ENCODE data around the gene CIRBP. TPM values are rescaled to one million over a fixed set of nuclear protein-coding genes. Genes with fewer than 3 reads are reported as not detected.

CIRBP gene
- total and polyA plus RNA-seq, 2 donors (not counting 1 experiment from before 2014, with no cell fraction given), result 104 to 298 TPM

DNA sequence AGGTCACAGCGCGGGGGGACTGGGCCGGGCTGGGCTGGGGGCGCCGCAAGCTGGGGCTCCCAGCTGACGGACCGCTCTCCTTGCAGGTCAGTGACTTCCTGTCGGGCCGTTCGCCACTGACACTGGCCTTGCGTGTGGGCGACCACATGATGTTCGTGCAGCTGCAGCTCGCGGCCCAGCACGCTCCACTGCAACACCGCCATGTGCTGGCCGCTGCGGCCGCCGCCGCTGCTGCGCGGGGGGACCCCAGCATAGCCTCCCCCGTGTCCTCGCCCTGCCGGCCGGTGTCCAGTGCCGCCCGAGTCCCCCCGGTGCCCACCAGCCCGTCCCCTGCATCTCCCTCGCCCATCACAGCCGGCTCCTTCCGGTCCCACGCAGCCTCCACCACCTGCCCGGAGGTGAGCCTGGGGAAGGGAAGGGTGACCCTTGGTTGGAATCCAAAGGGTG is 15.0 kb upstream of the CIRBP start:
- H3K9me3 ChIP-seq (ENCODE audit: control insufficient read depth, insufficient read depth, low read depth, low read length), result no peaks in the 10 kb centered on the region
- no peaks in the 10 kb centered on the region for H4K20me1 ChIP-seq (ENCODE audit: control insufficient read depth, extremely low read depth, insufficient read depth, low read length)
- DNase-seq (ENCODE audit: low read depth in 2 of 2), result no peak
- H3K27me3 ChIP-seq (ENCODE audit: control insufficient read depth, insufficient read depth, low read length), result no peaks in the 10 kb centered on the region
- peak overlapping the region; percentile 97 for H3K27ac ChIP-seq (ENCODE audit: insufficient read depth, low read length)
- TF ChIP-seq, protein P1, sequence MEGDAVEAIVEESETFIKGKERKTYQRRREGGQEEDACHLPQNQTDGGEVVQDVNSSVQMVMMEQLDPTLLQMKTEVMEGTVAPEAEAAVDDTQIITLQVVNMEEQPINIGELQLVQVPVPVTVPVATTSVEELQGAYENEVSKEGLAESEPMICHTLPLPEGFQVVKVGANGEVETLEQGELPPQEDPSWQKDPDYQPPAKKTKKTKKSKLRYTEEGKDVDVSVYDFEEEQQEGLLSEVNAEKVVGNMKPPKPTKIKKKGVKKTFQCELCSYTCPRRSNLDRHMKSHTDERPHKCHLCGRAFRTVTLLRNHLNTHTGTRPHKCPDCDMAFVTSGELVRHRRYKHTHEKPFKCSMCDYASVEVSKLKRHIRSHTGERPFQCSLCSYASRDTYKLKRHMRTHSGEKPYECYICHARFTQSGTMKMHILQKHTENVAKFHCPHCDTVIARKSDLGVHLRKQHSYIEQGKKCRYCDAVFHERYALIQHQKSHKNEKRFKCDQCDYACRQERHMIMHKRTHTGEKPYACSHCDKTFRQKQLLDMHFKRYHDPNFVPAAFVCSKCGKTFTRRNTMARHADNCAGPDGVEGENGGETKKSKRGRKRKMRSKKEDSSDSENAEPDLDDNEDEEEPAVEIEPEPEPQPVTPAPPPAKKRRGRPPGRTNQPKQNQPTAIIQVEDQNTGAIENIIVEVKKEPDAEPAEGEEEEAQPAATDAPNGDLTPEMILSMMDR (conservative IDR thresholded peaks at IDR 0.05 in 1 of 2, IDR thresholded peaks at IDR 0.05 in 1 of 2; ENCODE audit: low read depth in 1 of 2, low read length in 2 of 2), result no peak
- TF ChIP-seq EZH2 (IDR thresholded peaks at IDR 0.05; ENCODE audit: low read length, missing control alignments), result no peak
- H2AFZ ChIP-seq (ENCODE audit: low read length), result no peak overlapping the region
- peak overlapping the region in 3 of 4 experiments; percentile 45 to 95 (median 64) for H3K4me3 ChIP-seq (replicated peaks in 1 of 4; ENCODE audit: control extremely low read depth in 1 of 4, insufficient read depth in 1 of 4, low read depth in 3 of 4, low read length in 4 of 4)
- H3K9ac ChIP-seq (ENCODE audit: insufficient read depth, low read length), result peak overlapping the region; percentile 88
- H3K4me2 ChIP-seq (ENCODE audit: extremely low read depth, insufficient read depth, low read length), result peak overlapping the region; percentile 82
- H3K4me1 ChIP-seq (ENCODE audit: control insufficient read depth, extremely low read depth, insufficient read depth, low read length), result peaks cover 34% of the 10 kb centered on the region
- H3K79me2 ChIP-seq (ENCODE audit: control insufficient read depth, insufficient read depth, low read length), result peaks cover 73% of the 10 kb centered on the region
- peaks cover 51% of the 10 kb centered on the region for H3K36me3 ChIP-seq (ENCODE audit: control insufficient read depth, insufficient read depth, low read length)

DNA sequence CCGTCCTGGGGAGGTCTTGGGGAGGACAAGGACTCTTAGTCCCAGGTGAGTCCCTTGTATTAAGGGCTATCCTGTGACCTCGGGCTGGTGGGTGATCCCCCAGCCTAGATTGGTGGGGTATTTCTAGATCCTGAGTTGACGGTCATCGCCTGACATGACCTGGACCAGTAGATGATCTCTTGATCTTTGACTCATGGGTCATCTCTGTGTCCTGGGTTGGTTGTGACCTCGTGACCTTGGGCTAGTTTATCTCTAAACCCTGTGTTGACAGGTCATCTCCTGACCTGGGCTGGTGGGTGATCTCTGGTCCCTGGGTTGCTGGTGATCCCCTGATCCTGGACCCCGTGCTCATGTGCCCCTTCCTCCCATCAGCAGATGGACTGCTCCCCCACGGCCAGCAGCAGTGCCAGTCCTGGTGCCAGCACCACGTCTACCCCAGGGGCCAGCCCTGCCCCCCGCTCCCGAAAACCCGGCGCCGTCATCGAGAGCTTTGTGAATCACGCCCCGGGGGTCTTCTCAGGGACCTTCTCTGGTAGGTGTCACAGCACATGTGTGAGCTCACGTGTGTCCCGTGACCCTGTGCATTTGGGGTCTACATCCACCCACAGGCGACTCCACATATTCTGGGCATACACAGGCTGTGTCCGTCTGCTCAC is 14.5 kb upstream of the CIRBP start:
- Histone ChIP-seq H2AFZ (ENCODE audit: low read length) (no peak overlapping the region), H3K9ac (ENCODE audit: insufficient read depth, low read length) (peak overlapping the region; percentile 88), H3K9me3 (ENCODE audit: control insufficient read depth, insufficient read depth, low read depth, low read length) (no peaks in the 10 kb centered on the region), H4K20me1 (ENCODE audit: control insufficient read depth, extremely low read depth, insufficient read depth, low read length) (no peaks in the 10 kb centered on the region), H3K27me3 (ENCODE audit: control insufficient read depth, insufficient read depth, low read length) (no peaks in the 10 kb centered on the region), H3K4me3 (replicated peaks in 1 of 4; ENCODE audit: control extremely low read depth in 1 of 4, insufficient read depth in 1 of 4, low read depth in 3 of 4, low read length in 4 of 4) (peak overlapping the region in 3 of 4 experiments; percentile 28 to 45 (median 35)), H3K27ac (ENCODE audit: insufficient read depth, low read length) (peak overlapping the region; percentile 97), H3K4me2 (ENCODE audit: extremely low read depth, insufficient read depth, low read length) (peak overlapping the region; percentile 82), H3K36me3 (ENCODE audit: control insufficient read depth, insufficient read depth, low read length) (peaks cover 51% of the 10 kb centered on the region), H3K79me2 (ENCODE audit: control insufficient read depth, insufficient read depth, low read length) (peaks cover 73% of the 10 kb centered on the region), H3K4me1 (ENCODE audit: control insufficient read depth, extremely low read depth, insufficient read depth, low read length) (peaks cover 39% of the 10 kb centered on the region)
- no peak for DNase-seq (ENCODE audit: low read depth in 2 of 2)
- TF ChIP-seq EZH2 (IDR thresholded peaks at IDR 0.05; ENCODE audit: low read length, missing control alignments), result no peak
- TF ChIP-seq, protein P1 (conservative IDR thresholded peaks at IDR 0.05 in 1 of 2, IDR thresholded peaks at IDR 0.05 in 1 of 2; ENCODE audit: low read depth in 1 of 2, low read length in 2 of 2), result no peak

DNA sequence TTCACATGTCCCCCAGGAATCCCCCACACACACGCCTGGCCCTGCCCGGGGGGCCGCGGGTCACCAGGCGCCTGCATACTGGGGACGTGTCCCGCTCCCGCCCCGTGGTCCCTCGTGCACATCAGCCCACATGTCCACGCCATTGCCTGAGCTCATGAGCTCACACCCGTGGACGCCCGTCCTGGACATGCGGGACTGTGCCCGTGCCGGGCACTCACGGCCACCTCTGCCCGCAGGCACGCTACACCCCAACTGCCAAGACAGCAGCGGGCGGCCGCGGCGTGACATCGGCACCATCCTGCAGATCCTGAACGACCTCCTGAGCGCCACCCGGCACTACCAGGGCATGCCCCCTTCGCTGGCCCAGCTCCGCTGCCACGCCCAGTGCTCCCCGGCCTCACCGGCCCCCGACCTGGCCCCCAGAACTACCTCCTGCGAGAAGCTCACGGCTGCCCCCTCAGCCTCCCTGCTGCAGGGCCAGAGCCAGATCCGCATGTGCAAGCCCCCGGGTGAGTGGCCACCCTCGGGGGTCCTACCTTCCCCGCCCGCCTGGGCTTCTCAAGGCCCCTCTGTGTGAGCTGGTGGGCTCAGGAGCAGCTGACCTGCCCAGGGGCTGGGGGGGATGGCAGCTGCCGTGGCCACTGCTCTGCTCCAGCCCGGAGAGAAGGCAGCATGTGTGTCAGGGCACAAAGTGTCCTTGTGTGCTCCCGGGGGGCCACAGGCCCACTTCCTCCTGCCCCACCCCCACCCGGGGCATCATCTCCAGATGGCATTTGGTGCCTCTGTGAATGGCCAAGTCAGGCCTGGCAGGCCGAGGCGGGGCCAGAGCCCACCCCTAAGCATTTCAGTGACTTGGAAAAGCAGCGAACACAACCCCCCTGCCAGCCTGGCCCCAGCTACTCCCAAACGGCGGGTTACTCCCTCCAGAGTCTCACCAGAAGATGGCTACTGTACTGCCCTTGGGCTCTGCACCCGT is 13.7 kb upstream of the CIRBP start:
- no peak overlapping the region for H3K4me2 ChIP-seq (ENCODE audit: extremely low read depth, insufficient read depth, low read length)
- no peak overlapping the region for H3K9ac ChIP-seq (ENCODE audit: insufficient read depth, low read length)
- H3K4me1 ChIP-seq (ENCODE audit: control insufficient read depth, extremely low read depth, insufficient read depth, low read length), result peaks cover 44% of the 10 kb centered on the region
- no peak for TF ChIP-seq EZH2 (IDR thresholded peaks at IDR 0.05; ENCODE audit: low read length, missing control alignments)
- TF ChIP-seq, protein P1 (conservative IDR thresholded peaks at IDR 0.05 in 1 of 2, IDR thresholded peaks at IDR 0.05 in 1 of 2; ENCODE audit: low read depth in 1 of 2, low read length in 2 of 2), result no peak
- peaks cover 66% of the 10 kb centered on the region for H3K79me2 ChIP-seq (ENCODE audit: control insufficient read depth, insufficient read depth, low read length)
- no peaks in the 10 kb centered on the region for H4K20me1 ChIP-seq (ENCODE audit: control insufficient read depth, extremely low read depth, insufficient read depth, low read length)
- H3K9me3 ChIP-seq (ENCODE audit: control insufficient read depth, insufficient read depth, low read depth, low read length), result no peaks in the 10 kb centered on the region
- DNase-seq (ENCODE audit: low read depth in 2 of 2), result no peak
- no peaks in the 10 kb centered on the region for H3K27me3 ChIP-seq (ENCODE audit: control insufficient read depth, insufficient read depth, low read length)
- H2AFZ ChIP-seq (ENCODE audit: low read length), result no peak overlapping the region
- H3K27ac ChIP-seq (ENCODE audit: insufficient read depth, low read length), result peak overlapping the region; percentile 97
- no peak overlapping the region for H3K4me3 ChIP-seq (replicated peaks in 1 of 4; ENCODE audit: control extremely low read depth in 1 of 4, insufficient read depth in 1 of 4, low read depth in 3 of 4, low read length in 4 of 4)
- H3K36me3 ChIP-seq (ENCODE audit: control insufficient read depth, insufficient read depth, low read length), result peaks cover 51% of the 10 kb centered on the region
